GM12878 (cell line): ENCODE results near the gene ELAC1. TPM values are rescaled to one million over a fixed set of nuclear protein-coding genes. Genes with fewer than 3 reads are reported as not detected.
A peak's percentile ranks its signal among the peaks of the same experiment; 100 is the strongest.

Experiments
- ATAC-seq: fragments of 200-7000 bp; cut with Tn5 transposase; 3 replicates; pipeline ENCODE4 v1.9.1; 2020; ENCODE audit warnings: mild to moderate bottlenecking, moderate library complexity
- Bru-seq: library from RNA; stranded (reverse); fragments of 400-500 nt; gene quantifications from one replicate; lab custom pipeline; 2021; lab: Mats Ljungman, UMichigan
- BruChase-seq, 2 experiments: library from RNA; stranded (reverse); fragments of 400-500 nt; gene quantifications; one replicate each; lab custom pipeline; 2021; lab: Mats Ljungman, UMichigan
- BruUV-seq: library from RNA; stranded (reverse); fragments of 400-500 nt; replicated peaks from 2 replicates; lab custom pipeline; 2021; lab: Mats Ljungman, UMichigan
- CTCF ChIA-PET: fragments of 300-600 bp; sonication (Branson Sonifier 250); formaldehyde crosslinking; extraction: SDS; loops from one replicate; lab custom pipeline; 2021; ENCODE audit warnings: inconsistent platforms; lab: Yijun Ruan, JAX
- POLR2A ChIA-PET: fragments of 350-600 bp; formaldehyde crosslinking; extraction: SDS; loops from one replicate; lab custom pipeline; 2021; ENCODE audit warnings: inconsistent platforms; lab: Charles Lee
- RAD21 ChIA-PET: fragments of 300-600 bp; sonication (Branson Sonifier 250); formaldehyde crosslinking; loops from one replicate; lab custom pipeline; 2023; ENCODE audit warnings: antibody characterized with exemption; ENCODE audit not compliant: unreplicated experiment; lab: Charles Lee
- SMC1A ChIA-PET: fragments of 300-600 bp; sonication (Branson Sonifier 250); formaldehyde crosslinking; loops from one replicate; lab custom pipeline; 2023; ENCODE audit not compliant: unreplicated experiment, uncharacterized antibody; lab: Charles Lee
- DNase-seq: peaks from one replicate; pipeline ENCODE4 v3.0.0-alpha.2; 2011; ENCODE audit warnings: low read depth, low spot score
- FAIRE-seq: peaks from 3 replicates; lab custom pipeline; 2011; peaks lifted over from hg19 to GRCh38; lab: Jason Lieb, UNC
- H2AFZ ChIP-seq: 2 replicates; pipeline ENCODE4 v1.6.0; 2011; ENCODE audit warnings: low read depth, low read length, control low read depth; ENCODE audit not compliant: control insufficient read depth
- H3K27ac ChIP-seq: 2 replicates; pipeline ENCODE4 v1.5.1; 2011; ENCODE audit warnings: control low read depth; ENCODE audit not compliant: control insufficient read depth, insufficient read depth
- H3K27me3 ChIP-seq, 2 experiments: replicated peaks in 1 of 2; 2 replicates each; pipeline versions ENCODE4 v1.6.0 to v1.6.1; 2011; ENCODE audit warnings: low read length in 1 of 2; ENCODE audit not compliant: control insufficient read depth in 2 of 2, insufficient read depth in 2 of 2
- H3K36me3 ChIP-seq, 2 experiments: 2 replicates each; pipeline ENCODE4 v1.5.1; 2011; ENCODE audit warnings: low read length in 1 of 2; ENCODE audit not compliant: control insufficient read depth in 2 of 2, insufficient read depth in 2 of 2
- H3K4me1 ChIP-seq: 2 replicates; pipeline ENCODE4 v1.6.1; 2011; ENCODE audit warnings: mild to moderate bottlenecking, low read length, moderate library complexity, mixed read lengths; ENCODE audit not compliant: control insufficient read depth, insufficient read depth
- H3K4me2 ChIP-seq: 2 replicates; pipeline ENCODE4 v1.6.0; 2011; ENCODE audit warnings: control low read depth; ENCODE audit not compliant: control insufficient read depth, insufficient read depth
- H3K4me3 ChIP-seq: fragments of 200-600 bp; sonication (generic); 2 replicates; pipeline ENCODE4 v1.5.1; 2016
- H3K79me2 ChIP-seq: 2 replicates; pipeline ENCODE4 v1.6.0; 2011; ENCODE audit warnings: low read length; ENCODE audit not compliant: control insufficient read depth, insufficient read depth
- H3K9ac ChIP-seq: 2 replicates; pipeline ENCODE4 v1.8.0; 2011; ENCODE audit warnings: low read length, control low read depth, mixed read lengths; ENCODE audit not compliant: control insufficient read depth, insufficient read depth
- H3K9me3 ChIP-seq: replicated peaks from 3 replicates; pipeline ENCODE4 v1.5.1; 2011; ENCODE audit warnings: mild to moderate bottlenecking, low read length; ENCODE audit not compliant: control insufficient read depth, insufficient read depth
- H4K20me1 ChIP-seq: 2 replicates; pipeline ENCODE4 v1.6.0; 2011; ENCODE audit not compliant: control insufficient read depth, insufficient read depth
- ASH2L ChIP-seq: fragments of 300-600, 200-600 bp; sonication (generic); IDR thresholded peaks from 2 replicates; pipeline ENCODE4 v1.6.1; 2017; ENCODE audit warnings: low read depth, mild to moderate bottlenecking, borderline replicate concordance
- CREM ChIP-seq: IDR thresholded peaks from 2 replicates; pipeline ENCODE4 v1.6.1; 2014; ENCODE audit warnings: antibody characterized with exemption, low read depth
- EGR1 ChIP-seq, 2 experiments: IDR thresholded peaks; 1 replicate in 1 of 2; 2 replicates in 1 of 2; pipeline ENCODE4 v1.6.1; 2011 to 2012; ENCODE audit warnings: low read depth in 2 of 2, low read length in 2 of 2, borderline replicate concordance in 1 of 2, mild to moderate bottlenecking in 1 of 2, moderate library complexity in 1 of 2
- GABPA ChIP-seq: IDR thresholded peaks from 2 replicates; pipeline ENCODE4 v1.6.1; 2014; ENCODE audit warnings: antibody characterized with exemption, low read depth, mild to moderate bottlenecking, inconsistent platforms
- HDAC6 ChIP-seq: fragments of 200-600 bp; sonication (generic); IDR thresholded peaks from one replicate; pipeline ENCODE4 v1.8.0; 2017; ENCODE audit warnings: antibody characterized with exemption; ENCODE audit not compliant: unreplicated experiment
- IKZF1 ChIP-seq: fragments of 450-650 bp; conservative IDR thresholded peaks from 2 replicates; pipeline ENCODE4 v1.6.1; 2017; ENCODE audit warnings: antibody characterized with exemption, mild to moderate bottlenecking
- POLR2AphosphoS2 ChIP-seq: IDR thresholded peaks from 2 replicates; pipeline ENCODE4 v1.6.1; 2011; ENCODE audit warnings: low read depth, mild to moderate bottlenecking, low read length, improper control_type of control experiment, moderate library complexity
- POLR2AphosphoS5 ChIP-seq: IDR thresholded peaks from 2 replicates; pipeline ENCODE4 v1.6.1; 2011; ENCODE audit warnings: mild to moderate bottlenecking, low read length, inconsistent platforms
- STAT3 ChIP-seq: IDR thresholded peaks from 2 replicates; pipeline ENCODE4 v1.6.1; 2011; ENCODE audit warnings: low read depth, low read length, improper control_type of control experiment
- WGBS: methylation state at CpG from one replicate; pipeline ENCODE4 v1.1.6; 2016; ENCODE audit warnings: low lambda C conversion rate; ENCODE audit not compliant: insufficient replicate concordance, insufficient coverage; ENCODE audit errors: missing lambda C conversion rate; 5-methylcytosine and 5-hydroxymethylcytosine counted together
- in situ Hi-C: fragments of 300-500 bp; cut with MboI; formaldehyde crosslinking; loops from 9 replicates; pipeline ENCODE4 v1.14.3; 2018; ENCODE audit warnings: mixed read lengths
- intact Hi-C: fragments of 100-400 bp; cut with micrococcal nuclease; formaldehyde crosslinking; loops from one replicate; pipeline ENCODE4 v1.14.2; 2022; ENCODE audit not compliant: unreplicated experiment
- long read RNA-seq, 2 experiments: library from polyadenylated mRNA; unstranded; transcript quantifications; one replicate each; pipeline ENCODE4 v2.0.0, GENCODE V29; 2019 to 2020
- polyA minus RNA-seq, 3 experiments: library from RNA; depleted of rRNA, polyadenylated mRNA; stranded (reverse); fragments of >200 nt; gene quantifications; 2 replicates each; pipeline ENCODE4 v1.2.3, GENCODE V29; 2011
- polyA plus RNA-seq, 11 experiments: library from polyadenylated mRNA; depleted of rRNA in 4 of 11; unstranded in 6 of 11; stranded (reverse) in 5 of 11; fragments of >200 nt; fragmentation: Nextera tagmentation in 4 of 11; fragmentation: Illumina TruSeq in 1 of 11; extraction: Ambion mirVana in 4 of 11; extraction: Trizol in 1 of 11; gene quantifications; 1 replicate in 1 of 11; 2 replicates in 10 of 11; pipeline versions ENCODE4 v1.2.1 to v1.2.3, GENCODE V29; 2011 to 2016; ENCODE audit warnings: inconsistent platforms in 2 of 11, missing spikeins in 2 of 11, low read depth in 1 of 11
- total RNA-seq, 4 experiments: library from RNA; depleted of rRNA in 3 of 4; stranded (reverse); fragments of >200 nt in 3 of 4; fragmentation: Illumina TruSeq in 1 of 4; extraction: Trizol in 1 of 4; gene quantifications; 2 replicates each; pipeline versions ENCODE4 v1.2.1 to v1.2.3, GENCODE V29; 2013 to 2021
- TF ChIP-seq, protein P1 (sequence below): fragments of 450-650 bp; conservative IDR thresholded peaks from 2 replicates; pipeline ENCODE4 v1.6.1; 2017; ENCODE audit warnings: mild to moderate bottlenecking, moderate library complexity
- TF ChIP-seq, protein P2 (sequence below): IDR thresholded peaks from 2 replicates; pipeline ENCODE4 v1.6.1; 2011; ENCODE audit warnings: mild to moderate bottlenecking, low read depth, low read length, moderate library complexity; ENCODE audit not compliant: insufficient replicate concordance

The ELAC1 gene, protein sequence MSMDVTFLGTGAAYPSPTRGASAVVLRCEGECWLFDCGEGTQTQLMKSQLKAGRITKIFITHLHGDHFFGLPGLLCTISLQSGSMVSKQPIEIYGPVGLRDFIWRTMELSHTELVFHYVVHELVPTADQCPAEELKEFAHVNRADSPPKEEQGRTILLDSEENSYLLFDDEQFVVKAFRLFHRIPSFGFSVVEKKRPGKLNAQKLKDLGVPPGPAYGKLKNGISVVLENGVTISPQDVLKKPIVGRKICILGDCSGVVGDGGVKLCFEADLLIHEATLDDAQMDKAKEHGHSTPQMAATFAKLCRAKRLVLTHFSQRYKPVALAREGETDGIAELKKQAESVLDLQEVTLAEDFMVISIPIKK
- total RNA-seq (2013; cell fraction: nucleolus; rRNA removed), result 15.7 and 16.5 TPM in 2 replicates
- total RNA-seq (2014; rRNA removed), result 7.6 and 9.4 TPM in 2 replicates
- 8.8 and 10.2 TPM in 2 replicates for total RNA-seq (2014; rRNA removed; fragmentation: Illumina TruSeq; extraction: Trizol)
- 9.3 and 9.4 TPM in 2 replicates for total RNA-seq (2021)
- polyA plus RNA-seq (2011; ENCODE audit: low read depth), result 6.3 TPM
- polyA plus RNA-seq (2011; rRNA removed), result 6.1 and 6.3 TPM in 2 replicates
- 2.5 and 4.0 TPM in 2 replicates for polyA plus RNA-seq (2011; cell fraction: cytosol; rRNA removed)
- 3.5 and 4.0 TPM in 2 replicates for polyA plus RNA-seq (2011; cell fraction: nucleus; rRNA removed)
- 6.1 and 6.7 TPM in 2 replicates for polyA plus RNA-seq (2012)
- polyA plus RNA-seq (2014; fragmentation: Illumina TruSeq; extraction: Trizol), result 10.7 and 15.0 TPM in 2 replicates
- 1 to 10 TPM; 4.9 to 8.0 TPM for polyA plus RNA-seq (2014; fragmentation: Nextera tagmentation; extraction: Ambion mirVana)
- 9.6 and 12.0 TPM in 2 replicates for polyA plus RNA-seq (2014; rRNA removed)
- 10 to 100 TPM; 21.9 to 23.0 TPM for polyA plus RNA-seq (2016; fragmentation: Nextera tagmentation; extraction: Ambion mirVana)
- 9.2 and 12.1 TPM in 2 replicates for polyA minus RNA-seq (2011; rRNA and poly(A)+ RNA removed)
- 2.1 and 2.3 TPM in 2 replicates for polyA minus RNA-seq (2011; cell fraction: cytosol; rRNA and poly(A)+ RNA removed)
- polyA minus RNA-seq (2011; cell fraction: nucleus; rRNA and poly(A)+ RNA removed), result 13.7 and 19.3 TPM in 2 replicates
- Bru-seq, nascent RNA, result percentile 55 among the genes with signal in this experiment
- BruChase-seq, experiment 1, labeled RNA remaining after a 6-hour chase, result percentile 54 among the genes with signal in this experiment
- BruChase-seq, experiment 2, labeled RNA remaining after a 2-hour chase, result percentile 67 among the genes with signal in this experiment
- long read RNA-seq, experiment 1, transcript ELAC1-201 (4 exons, 2,235 nt), result major isoform, 12 of 17 reads
- long read RNA-seq, experiment 1, partial matches to known transcripts, result 2 of 17 reads
- long read RNA-seq, experiment 1, other reads (novel, unspliced or antisense), result 2 of 17 reads
- long read RNA-seq, experiment 2, transcript ELAC1-201 (4 exons, 2,235 nt), result major isoform, 24 of 42 reads
- long read RNA-seq, experiment 2, transcript ELAC1-203 (4 exons, 694 nt), result minor isoform, 10 of 42 reads
- long read RNA-seq, experiment 2, partial matches to known transcripts, result 1 of 42 reads
- long read RNA-seq, experiment 2, other reads (novel, unspliced or antisense), result 5 of 42 reads

DNA sequence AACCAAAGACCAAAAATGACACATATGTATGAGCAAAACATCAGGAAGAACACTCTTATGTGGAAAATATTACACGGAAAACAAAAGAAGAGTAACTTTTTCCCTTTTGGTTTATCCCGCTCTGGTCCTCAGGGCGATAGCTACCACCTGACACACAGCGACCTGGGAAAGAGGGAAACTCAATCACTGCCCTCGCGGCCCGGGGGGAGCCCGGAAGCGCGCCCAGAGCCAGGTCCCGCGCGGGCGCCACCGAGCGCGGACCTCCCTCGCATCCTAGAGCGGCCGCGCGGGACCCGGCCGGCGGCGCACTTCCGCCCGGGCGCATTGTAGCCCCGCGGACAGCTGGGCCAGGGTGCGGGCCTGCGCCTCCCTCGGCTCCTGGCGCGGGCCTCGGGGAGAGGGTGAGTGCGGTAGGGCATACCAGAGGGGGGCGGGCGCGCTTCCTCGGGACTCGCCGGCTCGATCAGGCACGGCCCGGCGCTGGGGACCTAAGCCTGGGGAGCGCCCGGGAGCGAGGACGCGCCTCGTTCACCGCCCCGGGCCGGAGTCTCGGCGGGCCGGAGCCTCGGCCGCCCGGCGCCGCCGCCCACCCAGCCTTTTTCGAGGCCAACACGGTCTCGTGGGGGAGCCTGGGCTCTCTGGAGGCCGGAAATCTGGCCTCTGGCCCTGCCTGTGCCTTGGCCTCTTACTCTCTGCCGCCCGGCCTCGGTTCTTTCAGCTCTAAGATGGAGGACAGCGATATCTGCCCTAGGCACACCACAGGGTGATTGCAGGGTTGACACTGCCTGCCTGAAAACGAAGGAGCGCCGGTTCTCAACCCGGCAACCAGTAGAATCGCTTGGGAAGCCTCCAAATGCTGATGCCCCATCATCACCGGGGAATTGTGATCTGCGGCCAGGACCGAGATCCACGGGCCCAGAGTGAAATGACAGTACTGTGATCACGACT lies at the start of gene ELAC1:
Gene ELAC1, plus strand, starts transcription at position 327 of the 948 bp plus-strand sequence. CDS start 6,365 bp downstream, outside the sequence.
- in situ Hi-C loops (no loop called here), intact Hi-C loops (loop anchor here (1.0 to 5.0 kb wide), 4 partner anchors 63 to 229 kb away; partner anchors contain the start of genes ME2 and MEX3C)
- peaks cover 5% of the 10 kb centered on the region for H3K4me1 ChIP-seq
- peak within 1 kb of the TSS; percentile 89 for H3K27ac ChIP-seq
- peak; percentile 96 for ATAC-seq
- peak within 1 kb of the TSS; percentile 97 for H3K9ac ChIP-seq
- DNase-seq, result peak; percentile 20
- H4K20me1 ChIP-seq, result no peaks in the 10 kb centered on the region
- BruUV-seq, result no TSS peak
- H3K36me3 ChIP-seq, result no peaks in the 10 kb centered on the region
- H3K27me3 ChIP-seq, result no peaks in the 10 kb centered on the region
- no peaks in the 10 kb centered on the region; the same call in 2 of the 3 replicates for H3K9me3 ChIP-seq
- POLR2A ChIA-PET, result interaction anchor here (0.9 to 2.0 kb wide), 8 partner anchors 13 to 136 kb away, joined by 3 to 7 read pairs (median 4); partner anchors contain the start of genes ME2 and SMAD4
- peak within 1 kb of the TSS; percentile 74 for H3K4me3 ChIP-seq
- CTCF ChIA-PET, result interaction anchor here (0.5 to 1.4 kb wide), 6 partner anchors 60 to 96 kb away, joined by 3 to 8 read pairs (median 4); no protein-coding TSS in a partner anchor
- peak; percentile 71 for FAIRE-seq
- H3K4me2 ChIP-seq, result peak within 1 kb of the TSS; percentile 89
- RAD21 ChIA-PET, result interaction anchor here (0.7 to 1.3 kb wide), 3 partner anchors 62 to 86 kb away, joined by 3 read pairs; partner anchors contain the start of gene SMAD4
- SMC1A ChIA-PET, result interaction anchor here (1.0 to 1.5 kb wide), 4 partner anchors 13 to 222 kb away, joined by 3 to 4 read pairs (median 3); no protein-coding TSS in a partner anchor
- H2AFZ ChIP-seq, result peak within 1 kb of the TSS; percentile 98
- peaks cover 19% of the 10 kb centered on the region for H3K79me2 ChIP-seq
- WGBS, result under 1% methylated on average over 58 of the region's 84 CpGs
- peak; percentile 91 for TF ChIP-seq POLR2AphosphoS5
- TF ChIP-seq POLR2AphosphoS2, result 0 out of 2 replicates have a peak, but pooled peaks have one; percentile 55
- TF ChIP-seq STAT3, result no peak
- peak; percentile 76; the same call in 1 of the 2 replicates for TF ChIP-seq GABPA
- TF ChIP-seq, protein P1, sequence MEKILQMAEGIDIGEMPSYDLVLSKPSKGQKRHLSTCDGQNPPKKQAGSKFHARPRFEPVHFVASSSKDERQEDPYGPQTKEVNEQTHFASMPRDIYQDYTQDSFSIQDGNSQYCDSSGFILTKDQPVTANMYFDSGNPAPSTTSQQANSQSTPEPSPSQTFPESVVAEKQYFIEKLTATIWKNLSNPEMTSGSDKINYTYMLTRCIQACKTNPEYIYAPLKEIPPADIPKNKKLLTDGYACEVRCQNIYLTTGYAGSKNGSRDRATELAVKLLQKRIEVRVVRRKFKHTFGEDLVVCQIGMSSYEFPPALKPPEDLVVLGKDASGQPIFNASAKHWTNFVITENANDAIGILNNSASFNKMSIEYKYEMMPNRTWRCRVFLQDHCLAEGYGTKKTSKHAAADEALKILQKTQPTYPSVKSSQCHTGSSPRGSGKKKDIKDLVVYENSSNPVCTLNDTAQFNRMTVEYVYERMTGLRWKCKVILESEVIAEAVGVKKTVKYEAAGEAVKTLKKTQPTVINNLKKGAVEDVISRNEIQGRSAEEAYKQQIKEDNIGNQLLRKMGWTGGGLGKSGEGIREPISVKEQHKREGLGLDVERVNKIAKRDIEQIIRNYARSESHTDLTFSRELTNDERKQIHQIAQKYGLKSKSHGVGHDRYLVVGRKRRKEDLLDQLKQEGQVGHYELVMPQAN, result peak; percentile 86
- no peak for TF ChIP-seq CREM
- TF ChIP-seq HDAC6, result peak; percentile 53
- TF ChIP-seq, protein P2, sequence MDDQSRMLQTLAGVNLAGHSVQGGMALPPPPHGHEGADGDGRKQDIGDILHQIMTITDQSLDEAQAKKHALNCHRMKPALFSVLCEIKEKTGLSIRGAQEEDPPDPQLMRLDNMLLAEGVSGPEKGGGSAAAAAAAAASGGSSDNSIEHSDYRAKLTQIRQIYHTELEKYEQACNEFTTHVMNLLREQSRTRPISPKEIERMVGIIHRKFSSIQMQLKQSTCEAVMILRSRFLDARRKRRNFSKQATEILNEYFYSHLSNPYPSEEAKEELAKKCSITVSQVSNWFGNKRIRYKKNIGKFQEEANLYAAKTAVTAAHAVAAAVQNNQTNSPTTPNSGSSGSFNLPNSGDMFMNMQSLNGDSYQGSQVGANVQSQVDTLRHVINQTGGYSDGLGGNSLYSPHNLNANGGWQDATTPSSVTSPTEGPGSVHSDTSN, result no peak
- peak; percentile 91 for TF ChIP-seq IKZF1
- peak; percentile 88; the same call in 1 of the 2 replicates for TF ChIP-seq ASH2L
- peak in 1 of 2 experiments; percentile 64; a peak in 2 of 3 replicates for TF ChIP-seq EGR1 (IDR thresholded peaks at IDR 0.05; ENCODE audit: borderline replicate concordance in 1 of 2, low read depth in 2 of 2, low read length in 2 of 2)
